Spleen (tissue), 11 donors: ENCODE measurements around the gene SRPK2. TPM values are rescaled to one million over a fixed set of nuclear protein-coding genes. Genes with fewer than 3 reads are reported as not detected.

Source experiments
- DNase-seq: peaks from one replicate; pipeline ENCODE4 v3.0.0-alpha.2; 2020
- H3K27ac ChIP-seq, 8 donors: fragments of 200-600 bp; sonication (generic) in 7 of 8; 1 replicate in 4 of 8; 2 replicates in 4 of 8; pipeline versions ENCODE4 v1.5.0 to v1.8.0; 2016 to 2021; ENCODE audit warnings: inconsistent platforms in 4 of 8, mild to moderate bottlenecking in 4 of 8, moderate library complexity in 1 of 8
- H3K27me3 ChIP-seq, 7 donors: fragments of 200-600 bp; sonication (generic) in 6 of 7; replicated peaks in 1 of 7; 1 replicate in 4 of 7; 2 replicates in 3 of 7; pipeline versions ENCODE4 v1.5.0 to v1.8.0; 2016 to 2021; ENCODE audit warnings: inconsistent platforms in 3 of 7, mild to moderate bottlenecking in 1 of 7
- H3K36me3 ChIP-seq, 6 donors: fragments of 200-600 bp; sonication (generic) in 5 of 6; 1 replicate in 4 of 6; 2 replicates in 2 of 6; pipeline versions ENCODE4 v1.5.0 to v1.8.0; 2016 to 2021; ENCODE audit warnings: inconsistent platforms in 2 of 6
- H3K4me1 ChIP-seq, 6 donors: fragments of 200-600 bp; sonication (generic) in 5 of 6; 1 replicate in 3 of 6; 2 replicates in 3 of 6; pipeline versions ENCODE4 v1.5.0 to v1.8.0; 2016 to 2021; ENCODE audit warnings: inconsistent platforms in 3 of 6
- H3K4me3 ChIP-seq, 8 donors: fragments of 200-600 bp; sonication (generic) in 7 of 8; 1 replicate in 4 of 8; 2 replicates in 4 of 8; pipeline versions ENCODE4 v1.5.0 to v1.8.0; 2016 to 2021; ENCODE audit warnings: inconsistent platforms in 4 of 8, mild to moderate bottlenecking in 4 of 8, moderate library complexity in 2 of 8
- H3K9me3 ChIP-seq, 8 donors: fragments of 200-600 bp; sonication (generic) in 7 of 8; 1 replicate in 4 of 8; 2 replicates in 4 of 8; pipeline versions ENCODE4 v1.5.0 to v1.8.0; 2016 to 2021; ENCODE audit warnings: inconsistent platforms in 4 of 8
- POLR2A ChIP-seq, 3 donors: fragments of 450-650 bp; IDR thresholded peaks; one replicate each; pipeline ENCODE4 v1.5.1; 2017; ENCODE audit warnings: antibody characterized with exemption in 3 of 3, mild to moderate bottlenecking in 1 of 3
- POLR2AphosphoS5 ChIP-seq, 3 donors: sonication (generic); formaldehyde crosslinking; IDR thresholded peaks; one replicate each; pipeline ENCODE4 v1.5.1; 2017; ENCODE audit warnings: antibody characterized with exemption in 3 of 3
- WGBS, 5 donors: extraction: QIAGEN DNeasy Blood & Tissue Kit in 3 of 5; methylation state at CpG; one replicate each; pipeline versions ENCODE4 v1.1.5 to v1.1.7; 2013 to 2018; 5-methylcytosine and 5-hydroxymethylcytosine counted together
- intact Hi-C: fragments of 100-400 bp; cut with DNase I; formaldehyde crosslinking; loops from one replicate; pipeline ENCODE4 v1.15.0; 2023; ENCODE audit warnings: low total_unique reads
- polyA plus RNA-seq, 3 donors: library from polyadenylated mRNA; stranded (reverse); fragments of 200-250 nt; gene quantifications; one replicate each; pipeline ENCODE4 v1.2.1, GENCODE V29; 2013
- total RNA-seq, 7 donors: library from RNA; depleted of rRNA in 3 of 7; stranded (reverse); fragments of >200 nt in 3 of 7; fragmentation: NEBNext Ultra II Directional in 4 of 7; extraction: Animal tissue kit (Norgen Biotek cat#: 25700) in 4 of 7; gene quantifications; one replicate each; pipeline versions ENCODE4 v1.1.0 to v1.2.1, GENCODE V29; 2016 to 2021
- TF ChIP-seq, protein P1 (sequence below), 11 experiments: fragments of 200-600 bp in 7 of 11; fragments of 450-650 bp in 4 of 11; sonication (generic) in 4 of 11; IDR thresholded peaks in 8 of 11; conservative IDR thresholded peaks in 3 of 11; 1 replicate in 7 of 11; 2 replicates in 4 of 11; pipeline versions ENCODE4 v1.4.0 to v1.8.0; 2016 to 2021; ENCODE audit warnings: antibody characterized with exemption in 11 of 11, inconsistent platforms in 4 of 11, mild to moderate bottlenecking in 1 of 11
- donor health status: healthy with polysubstance abuse.
- donor health status: DM: no; HTN: no; CAD: no; lungs with moderate emphysema.
- donor health status: DM: no; HTN: no; CAD: no.
- donor health status: Bipolar disorder and iron deficiency.
- donor health status: healthy.
- donor health status: DM: no; HTN: no; CAD: no.
- donor health status: DM: yes; HTN: yes; CAD: no.

Gene SRPK2
- total and polyA plus RNA-seq, 10 donors, result 9.6 to 60.3 (median 46.2) TPM

DNA sequence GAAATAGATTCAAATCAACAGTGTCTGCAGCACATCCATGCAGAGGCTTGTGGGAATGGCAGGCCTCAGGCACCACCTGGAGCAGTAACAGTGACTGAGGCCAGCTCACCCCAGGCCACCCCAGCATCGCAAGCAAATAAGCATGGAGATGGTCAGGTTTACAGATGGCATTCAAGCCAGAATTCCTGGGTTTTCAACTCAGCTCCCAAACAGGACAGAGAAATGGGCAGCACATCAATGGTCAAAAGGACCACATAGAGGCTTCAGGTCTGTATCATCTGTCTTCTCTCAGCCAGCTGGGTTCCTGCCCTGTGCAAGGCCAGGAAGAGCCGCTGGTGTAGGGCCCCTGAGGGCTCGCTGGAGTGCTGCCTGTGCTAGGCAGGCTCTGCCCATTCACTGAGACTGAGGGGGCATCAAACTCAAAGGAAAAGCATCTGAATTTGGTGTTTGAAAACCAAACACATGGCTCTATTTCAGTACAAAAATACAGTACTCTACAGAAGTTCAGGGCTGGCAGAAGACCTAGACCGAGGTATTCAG, 262.2 kb downstream of the SRPK2 start:
- 88 to 95% (median 94%) methylated on average over 4 of the region's 4 CpGs for WGBS, 5 donors
- H3K9me3 ChIP-seq, result no peaks in the 10 kb centered on the region
- peaks cover 0 to 80% (median 29%) of the 10 kb centered on the region in 6 donors for H3K36me3 ChIP-seq
- H3K4me1 ChIP-seq, result peaks cover 0 to 10% (median 2%) of the 10 kb centered on the region in 6 donors
- no peak overlapping the region for H3K4me3 ChIP-seq
- no peaks in the 10 kb centered on the region for H3K27me3 ChIP-seq
- intact Hi-C loops, result no loop called here
- no peak for DNase-seq
- H3K27ac ChIP-seq, result no peak overlapping the region
- TF ChIP-seq, protein P1, sequence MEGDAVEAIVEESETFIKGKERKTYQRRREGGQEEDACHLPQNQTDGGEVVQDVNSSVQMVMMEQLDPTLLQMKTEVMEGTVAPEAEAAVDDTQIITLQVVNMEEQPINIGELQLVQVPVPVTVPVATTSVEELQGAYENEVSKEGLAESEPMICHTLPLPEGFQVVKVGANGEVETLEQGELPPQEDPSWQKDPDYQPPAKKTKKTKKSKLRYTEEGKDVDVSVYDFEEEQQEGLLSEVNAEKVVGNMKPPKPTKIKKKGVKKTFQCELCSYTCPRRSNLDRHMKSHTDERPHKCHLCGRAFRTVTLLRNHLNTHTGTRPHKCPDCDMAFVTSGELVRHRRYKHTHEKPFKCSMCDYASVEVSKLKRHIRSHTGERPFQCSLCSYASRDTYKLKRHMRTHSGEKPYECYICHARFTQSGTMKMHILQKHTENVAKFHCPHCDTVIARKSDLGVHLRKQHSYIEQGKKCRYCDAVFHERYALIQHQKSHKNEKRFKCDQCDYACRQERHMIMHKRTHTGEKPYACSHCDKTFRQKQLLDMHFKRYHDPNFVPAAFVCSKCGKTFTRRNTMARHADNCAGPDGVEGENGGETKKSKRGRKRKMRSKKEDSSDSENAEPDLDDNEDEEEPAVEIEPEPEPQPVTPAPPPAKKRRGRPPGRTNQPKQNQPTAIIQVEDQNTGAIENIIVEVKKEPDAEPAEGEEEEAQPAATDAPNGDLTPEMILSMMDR (IDR thresholded peaks at IDR 0.05 in 8 of 11, conservative IDR thresholded peaks at IDR 0.05 in 3 of 11), result no peak
- no peak for TF ChIP-seq POLR2A (IDR thresholded peaks at IDR 0.05)
- TF ChIP-seq POLR2AphosphoS5 (IDR thresholded peaks at IDR 0.05), result no peak

DNA sequence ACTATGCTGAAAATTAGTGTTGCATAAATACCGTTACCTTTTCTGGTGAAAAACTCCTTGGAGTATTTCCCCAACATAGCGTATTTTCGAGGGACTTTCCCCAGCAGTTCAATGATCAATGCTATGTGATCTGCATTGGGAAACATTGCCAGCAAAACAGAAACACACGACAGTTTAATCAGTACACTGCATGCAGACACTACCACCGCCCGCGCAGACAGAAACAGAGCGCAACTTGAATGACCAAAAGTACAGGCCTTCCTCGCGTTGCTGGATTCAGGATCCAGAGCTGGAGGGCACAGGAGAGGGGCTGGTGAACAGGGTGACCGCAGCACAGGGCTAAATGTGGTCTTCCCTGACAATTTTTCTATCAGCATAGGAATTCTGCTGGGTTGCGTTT, 263.0 kb downstream of the SRPK2 start:
- no peak for DNase-seq
- peaks cover 0 to 3% (median 0%) of the 10 kb centered on the region in 6 donors for H3K4me1 ChIP-seq
- H3K9me3 ChIP-seq, result no peaks in the 10 kb centered on the region
- TF ChIP-seq, protein P1 (IDR thresholded peaks at IDR 0.05 in 8 of 11, conservative IDR thresholded peaks at IDR 0.05 in 3 of 11), result no peak
- TF ChIP-seq POLR2A (IDR thresholded peaks at IDR 0.05) (no peak), POLR2AphosphoS5 (IDR thresholded peaks at IDR 0.05) (no peak)
- H3K36me3 ChIP-seq, result peaks cover 0 to 78% (median 29%) of the 10 kb centered on the region in 6 donors
- no peak overlapping the region for H3K27ac ChIP-seq
- H3K27me3 ChIP-seq, result no peaks in the 10 kb centered on the region
- intact Hi-C loops, result no loop called here
- no peak overlapping the region for H3K4me3 ChIP-seq
- WGBS, 5 donors, result 93 to 96% (median 94%) methylated on average over 12 of the region's 12 CpGs

DNA sequence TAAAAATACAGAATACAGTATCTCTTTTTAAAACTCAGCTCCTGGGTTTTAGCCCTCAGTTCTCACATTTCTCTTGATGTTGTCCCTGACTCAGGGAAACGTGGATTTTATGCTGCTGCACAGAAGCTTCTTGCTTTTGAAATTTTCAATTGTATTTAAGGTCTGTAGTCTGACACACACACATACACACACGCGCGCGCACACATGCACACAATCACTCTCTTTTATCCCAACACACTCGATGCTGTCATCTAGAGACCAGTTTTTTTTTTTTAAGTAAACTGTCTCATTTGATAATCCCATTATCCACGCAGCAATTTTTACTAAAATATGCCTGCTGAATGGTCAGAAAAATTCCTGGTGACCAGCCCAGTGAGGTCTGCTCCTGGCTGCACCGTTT, 266.1 kb downstream of the SRPK2 start:
- Histone ChIP-seq H3K27me3 (no peaks in the 10 kb centered on the region), H3K4me3 (no peak overlapping the region), H3K36me3 (peaks cover 0 to 73% (median 28%) of the 10 kb centered on the region in 6 donors), H3K27ac (no peak overlapping the region), H3K4me1 (peaks cover 0 to 12% (median 10%) of the 10 kb centered on the region in 6 donors), H3K9me3 (no peaks in the 10 kb centered on the region)
- 90 to 93% (median 90%) methylated on average over 8 of the region's 8 CpGs for WGBS, 5 donors
- intact Hi-C loops, result no loop called here
- DNase-seq, result no peak
- TF ChIP-seq POLR2A (IDR thresholded peaks at IDR 0.05), result no peak
- TF ChIP-seq, protein P1 (IDR thresholded peaks at IDR 0.05 in 8 of 11, conservative IDR thresholded peaks at IDR 0.05 in 3 of 11), result no peak
- TF ChIP-seq POLR2AphosphoS5 (IDR thresholded peaks at IDR 0.05), result no peak

DNA sequence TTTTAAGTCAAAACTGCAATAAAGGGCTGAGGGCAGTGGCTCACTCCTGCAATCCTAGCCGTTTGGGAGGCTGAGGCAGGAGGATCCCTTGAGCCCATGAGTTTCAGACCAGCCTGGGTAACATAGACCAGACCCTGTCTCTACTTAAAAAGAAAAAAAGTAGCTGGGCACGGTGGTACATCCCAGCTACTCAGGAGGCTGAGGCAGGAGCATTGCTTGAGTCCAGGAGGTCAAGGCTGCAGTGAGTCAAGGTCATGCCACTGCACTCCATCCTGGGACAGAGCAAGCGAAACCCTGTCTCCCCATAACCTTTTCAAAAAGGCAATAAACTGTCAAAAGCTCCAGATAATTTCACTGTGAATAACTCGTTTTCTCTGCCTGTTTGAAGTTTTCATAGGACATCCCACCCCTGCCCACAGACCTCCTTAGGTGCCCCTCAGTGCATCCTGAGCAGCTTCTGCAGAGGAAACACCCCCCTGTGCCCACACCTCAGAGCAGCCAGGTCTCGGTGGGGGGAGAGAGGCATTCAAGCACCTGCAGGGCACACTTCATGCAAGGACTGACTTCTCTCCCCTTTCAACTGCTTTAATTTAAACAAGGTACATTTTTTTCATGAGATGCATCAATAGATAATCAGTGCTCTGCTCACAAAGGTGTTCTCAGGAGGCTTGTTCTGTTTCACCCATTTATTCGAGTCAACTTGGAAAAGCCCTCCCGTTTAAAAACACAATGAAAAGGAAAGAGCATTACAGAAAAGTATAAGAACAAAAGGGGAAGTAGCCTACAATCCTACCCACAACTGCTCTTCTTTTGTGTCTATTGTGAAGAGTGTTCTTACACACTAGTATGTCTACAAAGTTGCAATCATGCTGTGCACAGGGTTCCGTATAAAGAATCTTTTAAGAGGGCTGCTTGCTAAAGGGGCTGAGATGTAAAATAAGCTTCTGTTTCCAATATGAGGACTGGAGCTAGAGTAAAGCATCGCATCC, 269.8 kb downstream of the SRPK2 start:
- 56 to 68% (median 67%) methylated on average over 9 of the region's 9 CpGs for whole genome bisulfite sequencing, 5 donors
- Histone ChIP-seq H3K27me3 (no peaks in the 10 kb centered on the region), H3K27ac (peak overlapping the region in 2 of 8 donors; percentile 30 to 53), H3K4me3 (no peak overlapping the region), H3K4me1 (peaks cover 0 to 12% (median 10%) of the 10 kb centered on the region in 6 donors), H3K9me3 (no peaks in the 10 kb centered on the region), H3K36me3 (peaks cover 0 to 72% (median 25%) of the 10 kb centered on the region in 6 donors)
- TF ChIP-seq POLR2A (IDR thresholded peaks at IDR 0.05), result no peak
- TF ChIP-seq, protein P1 (IDR thresholded peaks at IDR 0.05 in 8 of 11, conservative IDR thresholded peaks at IDR 0.05 in 3 of 11), result no peak
- TF ChIP-seq POLR2AphosphoS5 (IDR thresholded peaks at IDR 0.05), result no peak
- intact Hi-C loops, result no loop called here
- DNase-seq, result no peak
